ENCODE data around the gene ENPP6. TPM values are rescaled to one million over a fixed set of nuclear protein-coding genes. Genes with fewer than 3 reads are reported as not detected.

The ENPP6 gene
- total and polyA plus RNA-seq, 4 donors = 30.4 to 53.3 (median 32.2) TPM

- no peaks in the 10 kb centered on the region for H3K27me3 ChIP-seq (ENCODE audit: control insufficient read depth, insufficient read depth, low read length)
- no peak overlapping the region for H3K4me3 ChIP-seq (ENCODE audit: low read depth, low read length)
- H3K9me3 ChIP-seq (ENCODE audit: control insufficient read depth, insufficient read depth, low read length) = peaks cover 2% of the 10 kb centered on the region
- peak overlapping the region; percentile 84 for H3K27ac ChIP-seq (ENCODE audit: low read depth, low read length)
- DNase-seq (ENCODE audit: low read depth in 4 of 6, low spot score in 6 of 6) = peak in 2 of 6 donors; percentile 63 to 76
- H3K36me3 ChIP-seq (ENCODE audit: control insufficient read depth, insufficient read depth, low read length) = no peaks in the 10 kb centered on the region
- H3K4me1 ChIP-seq (ENCODE audit: control insufficient read depth, insufficient read depth, low read length) = peaks cover 13% of the 10 kb centered on the region
- WGBS (ENCODE audit: insufficient coverage) = 89% methylated on average over 14 of the region's 22 CpGs
Measured at GRCh38 chr4:184255871-184256642, 38.4 kb upstream of the ENPP6 start.

DNA sequence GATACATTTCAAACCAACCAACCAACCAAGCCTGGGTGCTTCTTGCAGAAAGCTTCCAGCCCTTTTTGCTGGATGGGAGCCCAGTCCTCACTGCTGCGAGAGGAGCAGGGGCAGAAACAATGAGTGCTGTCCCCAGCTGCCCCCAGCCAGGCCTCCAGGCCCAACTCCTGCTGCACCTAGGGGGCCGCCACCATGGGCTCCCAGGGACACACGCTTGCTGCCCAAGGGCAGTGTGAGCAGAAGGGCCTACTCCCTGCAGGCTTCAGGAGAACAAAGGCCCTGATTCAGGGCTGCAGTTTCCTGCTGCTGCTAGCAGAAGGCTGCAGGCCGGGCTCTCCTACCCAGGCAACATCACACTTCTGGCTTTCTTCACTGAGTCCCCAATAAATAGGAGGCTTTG, 37.7 kb upstream of the ENPP6 start:
- DNase-seq (ENCODE audit: low read depth in 4 of 6, low spot score in 6 of 6) = peak in 2 of 6 donors; percentile 46 to 60
- Histone ChIP-seq H3K9me3 (ENCODE audit: control insufficient read depth, insufficient read depth, low read length) (peaks cover 2% of the 10 kb centered on the region), H3K27me3 (ENCODE audit: control insufficient read depth, insufficient read depth, low read length) (no peaks in the 10 kb centered on the region), H3K36me3 (ENCODE audit: control insufficient read depth, insufficient read depth, low read length) (no peaks in the 10 kb centered on the region), H3K4me3 (ENCODE audit: low read depth, low read length) (no peak overlapping the region), H3K27ac (ENCODE audit: low read depth, low read length) (peak overlapping the region; percentile 84), H3K4me1 (ENCODE audit: control insufficient read depth, insufficient read depth, low read length) (peaks cover 13% of the 10 kb centered on the region)
- 24% methylated on average over 3 of the region's 4 CpGs for WGBS (ENCODE audit: insufficient coverage)

GRCh38 chr4:184253072-184253420, 35.4 kb upstream of the ENPP6 start:
- no peak overlapping the region for H3K4me3 ChIP-seq (ENCODE audit: low read depth, low read length)
- H3K9me3 ChIP-seq (ENCODE audit: control insufficient read depth, insufficient read depth, low read length) = peaks cover 2% of the 10 kb centered on the region
- no peak for DNase-seq (ENCODE audit: low read depth in 4 of 6, low spot score in 6 of 6)
- H3K27me3 ChIP-seq (ENCODE audit: control insufficient read depth, insufficient read depth, low read length) = no peaks in the 10 kb centered on the region
- H3K4me1 ChIP-seq (ENCODE audit: control insufficient read depth, insufficient read depth, low read length) = peaks cover 13% of the 10 kb centered on the region
- H3K27ac ChIP-seq (ENCODE audit: low read depth, low read length) = no peak overlapping the region
- H3K36me3 ChIP-seq (ENCODE audit: control insufficient read depth, insufficient read depth, low read length) = no peaks in the 10 kb centered on the region
- WGBS (ENCODE audit: insufficient coverage) = 96% methylated on average over 17 of the region's 24 CpGs

- H3K4me1 ChIP-seq (ENCODE audit: control insufficient read depth, insufficient read depth, low read length) = peaks cover 13% of the 10 kb centered on the region
- H3K4me3 ChIP-seq (ENCODE audit: low read depth, low read length) = no peak overlapping the region
- peaks cover 2% of the 10 kb centered on the region for H3K9me3 ChIP-seq (ENCODE audit: control insufficient read depth, insufficient read depth, low read length)
- H3K36me3 ChIP-seq (ENCODE audit: control insufficient read depth, insufficient read depth, low read length) = no peaks in the 10 kb centered on the region
- WGBS (ENCODE audit: insufficient coverage) = 91% methylated on average over 18 of the region's 21 CpGs
- no peak for DNase-seq (ENCODE audit: low read depth in 4 of 6, low spot score in 6 of 6)
- H3K27ac ChIP-seq (ENCODE audit: low read depth, low read length) = no peak overlapping the region
- H3K27me3 ChIP-seq (ENCODE audit: control insufficient read depth, insufficient read depth, low read length) = no peaks in the 10 kb centered on the region
Measured at GRCh38 chr4:184252136-184253071, 34.7 kb upstream of the ENPP6 start.

- Histone ChIP-seq H3K27ac (ENCODE audit: low read depth, low read length) (no peak overlapping the region), H3K36me3 (ENCODE audit: control insufficient read depth, insufficient read depth, low read length) (no peaks in the 10 kb centered on the region), H3K27me3 (ENCODE audit: control insufficient read depth, insufficient read depth, low read length) (no peaks in the 10 kb centered on the region), H3K4me3 (ENCODE audit: low read depth, low read length) (no peak overlapping the region), H3K4me1 (ENCODE audit: control insufficient read depth, insufficient read depth, low read length) (peaks cover 13% of the 10 kb centered on the region), H3K9me3 (ENCODE audit: control insufficient read depth, insufficient read depth, low read length) (peaks cover 2% of the 10 kb centered on the region)
- WGBS (ENCODE audit: insufficient coverage) = 78% methylated on average over 3 of the region's 3 CpGs
- DNase-seq (ENCODE audit: low read depth in 4 of 6, low spot score in 6 of 6) = no peak
Measured at GRCh38 chr4:184251670-184251980, 34.0 kb upstream of the ENPP6 start.

DNA sequence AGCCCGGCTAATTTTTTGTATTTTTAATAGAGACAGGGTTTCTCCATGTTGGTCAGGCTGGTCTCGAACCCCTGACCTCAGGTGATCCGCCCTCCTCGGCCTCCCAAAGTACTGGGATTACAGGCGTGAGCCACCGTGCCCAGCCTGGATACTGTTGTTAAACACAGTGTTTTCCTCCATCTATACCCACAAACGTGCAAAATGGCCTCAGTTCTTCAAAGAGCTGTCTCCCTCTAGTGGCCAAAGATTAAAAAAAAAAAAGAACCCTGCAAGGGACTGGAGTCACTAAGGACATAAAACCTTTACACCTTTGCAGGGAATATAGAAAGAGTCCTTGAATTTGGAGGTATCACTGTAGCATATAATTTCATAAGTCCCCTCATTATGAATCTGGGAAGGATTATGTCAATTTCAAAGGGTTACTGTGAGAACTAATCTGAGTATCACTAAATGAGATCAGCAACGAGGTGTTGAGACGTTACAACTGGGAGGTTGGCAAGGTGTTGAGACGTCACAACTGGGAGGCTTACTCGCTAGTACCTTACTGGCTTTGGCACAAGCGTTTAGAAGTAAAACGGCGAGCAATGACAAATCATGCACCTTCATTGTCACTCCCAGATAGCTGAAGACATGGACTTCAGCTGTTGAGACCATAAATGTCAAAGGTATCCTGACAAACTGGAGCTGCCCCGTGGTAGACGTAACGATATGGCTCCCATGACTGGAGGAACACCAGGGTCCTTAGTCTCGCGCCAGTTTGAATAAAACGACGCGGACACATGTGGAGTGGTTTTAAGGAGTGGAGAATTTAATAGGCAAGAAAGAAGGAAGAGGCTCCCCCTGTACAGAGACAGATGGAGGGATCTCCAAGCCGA, 33.4 kb upstream of the ENPP6 start:
- H3K36me3 ChIP-seq (ENCODE audit: control insufficient read depth, insufficient read depth, low read length) = no peaks in the 10 kb centered on the region
- 79% methylated on average over 20 of the region's 23 CpGs for WGBS (ENCODE audit: insufficient coverage)
- peak in 2 of 6 donors; percentile 80 to 82 for DNase-seq (ENCODE audit: low read depth in 4 of 6, low spot score in 6 of 6)

DNA sequence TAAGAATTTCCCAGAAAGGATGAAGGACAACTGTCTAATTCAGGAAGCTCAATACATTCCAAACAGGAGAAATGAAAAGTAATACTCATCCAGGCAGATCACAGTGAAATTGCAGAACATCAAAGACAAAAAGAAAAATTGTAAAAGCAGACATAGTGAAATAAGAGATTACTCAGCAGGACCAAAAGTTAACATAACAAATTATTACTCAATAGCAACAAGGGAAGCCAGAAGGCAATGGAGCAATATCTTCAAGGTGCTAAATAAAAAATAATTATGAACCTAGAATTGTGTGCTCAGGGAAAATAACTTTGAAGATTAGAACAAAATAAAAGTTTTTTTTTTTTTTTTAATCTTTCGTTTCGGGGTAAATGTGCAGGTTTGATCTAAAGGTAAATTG, 30.5 kb upstream of the ENPP6 start:
- H3K27ac ChIP-seq (ENCODE audit: low read depth, low read length) = no peak overlapping the region
- WGBS (ENCODE audit: insufficient coverage) = no CpG with 5 or more reads among the region's 2 CpGs
- H3K36me3 ChIP-seq (ENCODE audit: control insufficient read depth, insufficient read depth, low read length) = no peaks in the 10 kb centered on the region
- DNase-seq (ENCODE audit: low read depth in 4 of 6, low spot score in 6 of 6) = no peak
- no peaks in the 10 kb centered on the region for H3K4me1 ChIP-seq (ENCODE audit: control insufficient read depth, insufficient read depth, low read length)
- H3K9me3 ChIP-seq (ENCODE audit: control insufficient read depth, insufficient read depth, low read length) = peaks cover 2% of the 10 kb centered on the region
- no peak overlapping the region for H3K4me3 ChIP-seq (ENCODE audit: low read depth, low read length)
- H3K27me3 ChIP-seq (ENCODE audit: control insufficient read depth, insufficient read depth, low read length) = no peaks in the 10 kb centered on the region

More for the DNA sequence above, 33.4 kb upstream of the ENPP6 start:
- Histone ChIP-seq H3K9me3 (ENCODE audit: control insufficient read depth, insufficient read depth, low read length) (peaks cover 2% of the 10 kb centered on the region), H3K4me1 (ENCODE audit: control insufficient read depth, insufficient read depth, low read length) (peaks cover 13% of the 10 kb centered on the region), H3K27me3 (ENCODE audit: control insufficient read depth, insufficient read depth, low read length) (no peaks in the 10 kb centered on the region), H3K27ac (ENCODE audit: low read depth, low read length) (no peak overlapping the region), H3K4me3 (ENCODE audit: low read depth, low read length) (no peak overlapping the region)

DNA sequence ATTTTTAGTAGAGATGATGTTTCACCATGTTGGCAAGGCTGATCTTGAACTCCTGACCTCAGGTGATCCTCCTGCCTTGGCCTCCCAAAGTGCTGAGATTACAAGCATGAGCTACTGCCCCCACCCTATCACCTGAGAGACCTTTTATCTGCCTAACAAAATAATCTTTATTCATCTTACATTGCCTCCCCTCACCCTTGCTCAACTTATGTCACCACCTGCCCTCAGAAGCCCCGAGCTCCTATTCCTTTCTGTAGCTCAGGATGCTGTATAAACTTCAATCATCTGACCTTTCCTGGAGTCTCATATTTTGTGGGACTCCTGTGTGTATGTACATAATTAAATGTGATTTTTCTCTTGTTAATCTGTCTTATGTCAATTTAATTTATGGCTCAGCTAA, 29.7 kb upstream of the ENPP6 start:
- WGBS (ENCODE audit: insufficient coverage) = no CpG with 5 or more reads among the region's 1 CpG
- H3K9me3 ChIP-seq (ENCODE audit: control insufficient read depth, insufficient read depth, low read length) = peaks cover under 1% of the 10 kb centered on the region
- H3K4me1 ChIP-seq (ENCODE audit: control insufficient read depth, insufficient read depth, low read length) = no peaks in the 10 kb centered on the region
- no peak for DNase-seq (ENCODE audit: low read depth in 4 of 6, low spot score in 6 of 6)
- no peaks in the 10 kb centered on the region for H3K36me3 ChIP-seq (ENCODE audit: control insufficient read depth, insufficient read depth, low read length)
- no peak overlapping the region for H3K4me3 ChIP-seq (ENCODE audit: low read depth, low read length)
- H3K27me3 ChIP-seq (ENCODE audit: control insufficient read depth, insufficient read depth, low read length) = no peaks in the 10 kb centered on the region
- H3K27ac ChIP-seq (ENCODE audit: low read depth, low read length) = no peak overlapping the region

- WGBS (ENCODE audit: insufficient coverage) = 92% methylated on average over 5 of the region's 7 CpGs
- no peaks in the 10 kb centered on the region for H3K4me1 ChIP-seq (ENCODE audit: control insufficient read depth, insufficient read depth, low read length)
Measured at GRCh38 chr4:184246426-184246825, 28.8 kb upstream of the ENPP6 start.

More at GRCh38 chr4:184246426-184246825, 28.8 kb upstream of the ENPP6 start:
- H3K27ac ChIP-seq (ENCODE audit: low read depth, low read length) = no peak overlapping the region
- no peak overlapping the region for H3K4me3 ChIP-seq (ENCODE audit: low read depth, low read length)
- H3K9me3 ChIP-seq (ENCODE audit: control insufficient read depth, insufficient read depth, low read length) = no peaks in the 10 kb centered on the region
- H3K27me3 ChIP-seq (ENCODE audit: control insufficient read depth, insufficient read depth, low read length) = no peaks in the 10 kb centered on the region
- DNase-seq (ENCODE audit: low read depth in 4 of 6, low spot score in 6 of 6) = no peak
- no peaks in the 10 kb centered on the region for H3K36me3 ChIP-seq (ENCODE audit: control insufficient read depth, insufficient read depth, low read length)
